ENCODE measurements around the gene CTNNA1. TPM values are rescaled to one million over a fixed set of nuclear protein-coding genes. Genes with fewer than 3 reads are reported as not detected.

Gene CTNNA1
- total RNA-seq, 4 donors from 2014 or later, result 140 to 752 (median 389) TPM

GRCh38 chr5:138948471-138949222 is 195.4 kb downstream of the CTNNA1 start:
- Histone ChIP-seq H3K27me3 (no peaks in the 10 kb centered on the region), H3K36me3 (no peaks in the 10 kb centered on the region), H3K9me3 (no peaks in the 10 kb centered on the region), H3K4me3 (no peak overlapping the region), H3K27ac (no peak overlapping the region), H3K4me1 (peaks cover 10 to 12% of the 10 kb centered on the region in 2 donors)
- no peak for TF ChIP-seq CTCF (IDR thresholded peaks at IDR 0.05)
- no peak for TF ChIP-seq POLR2A (IDR thresholded peaks at IDR 0.05)
- no peak for DNase-seq
- intact Hi-C loops (cut with DNase I; ENCODE audit: low total_unique reads), result no loop called here

- Histone ChIP-seq H3K4me1 (peaks cover 10 to 18% of the 10 kb centered on the region in 2 donors), H3K27me3 (no peaks in the 10 kb centered on the region), H3K36me3 (no peaks in the 10 kb centered on the region), H3K27ac (no peak overlapping the region), H3K4me3 (no peak overlapping the region), H3K9me3 (no peaks in the 10 kb centered on the region)
- DNase-seq, result no peak
- intact Hi-C loops (cut with DNase I; ENCODE audit: low total_unique reads), result no loop called here
- TF ChIP-seq CTCF (IDR thresholded peaks at IDR 0.05) (no peak), POLR2A (IDR thresholded peaks at IDR 0.05) (no peak)
These were observed 196.0 kb downstream of the CTNNA1 start for GRCh38 chr5:138949223-138949574.

GRCh38 chr5:138949988-138950387 is 196.8 kb downstream of the CTNNA1 start:
- H3K36me3 ChIP-seq, result no peaks in the 10 kb centered on the region
- TF ChIP-seq CTCF (IDR thresholded peaks at IDR 0.05) (no peak), POLR2A (IDR thresholded peaks at IDR 0.05) (no peak)
- no peaks in the 10 kb centered on the region for H3K9me3 ChIP-seq
- H3K27ac ChIP-seq, result no peak overlapping the region
- no peak for DNase-seq
- H3K27me3 ChIP-seq, result no peaks in the 10 kb centered on the region
- no peak overlapping the region for H3K4me3 ChIP-seq
- intact Hi-C loops (cut with DNase I; ENCODE audit: low total_unique reads), result no loop called here
- H3K4me1 ChIP-seq, result peaks cover 10 to 24% of the 10 kb centered on the region in 2 donors

- intact Hi-C loops (cut with DNase I; ENCODE audit: low total_unique reads), result no loop called here
- H3K4me1 ChIP-seq, result peaks cover 10 to 24% of the 10 kb centered on the region in 2 donors
- H3K27ac ChIP-seq, result no peak overlapping the region
- no peaks in the 10 kb centered on the region for H3K9me3 ChIP-seq
- no peaks in the 10 kb centered on the region for H3K36me3 ChIP-seq
- H3K27me3 ChIP-seq, result no peaks in the 10 kb centered on the region
- H3K4me3 ChIP-seq, result no peak overlapping the region
- DNase-seq, result no peak
- TF ChIP-seq CTCF (IDR thresholded peaks at IDR 0.05), result no peak
- TF ChIP-seq POLR2A (IDR thresholded peaks at IDR 0.05), result no peak
These were observed 197.3 kb downstream of the CTNNA1 start for GRCh38 chr5:138950421-138951031.
